Upper lobe of right lung (tissue), 1 donor: ENCODE results near the gene DPYD. TPM values are rescaled to one million over a fixed set of nuclear protein-coding genes. Genes with fewer than 3 reads are reported as not detected.

Source experiments
- ATAC-seq: fragments of 200-7000 bp; cut with Tn5 transposase; one replicate; pipeline ENCODE4 v1.9.1; 2020; ENCODE audit warnings: mild to moderate bottlenecking, moderate library complexity
- DNase-seq: peaks from one replicate; pipeline ENCODE4 v3.0.0-alpha.2; 2020
- H3K27ac ChIP-seq: fragments of 200-600 bp; one replicate; pipeline ENCODE4 v1.8.0; 2022
- H3K27me3 ChIP-seq: fragments of 200-600 bp; one replicate; pipeline ENCODE4 v1.8.0; 2022; ENCODE audit warnings: mild to moderate bottlenecking
- H3K36me3 ChIP-seq: fragments of 200-600 bp; one replicate; pipeline ENCODE4 v1.8.0; 2022
- H3K4me1 ChIP-seq: fragments of 200-600 bp; one replicate; pipeline ENCODE4 v1.8.0; 2022
- H3K4me3 ChIP-seq: fragments of 200-600 bp; one replicate; pipeline ENCODE4 v1.8.0; 2022; ENCODE audit warnings: mild to moderate bottlenecking
- H3K9me3 ChIP-seq: fragments of 200-600 bp; one replicate; pipeline ENCODE4 v1.8.0; 2022
- intact Hi-C: fragments of 100-400 bp; cut with DNase I; formaldehyde crosslinking; loops from one replicate; pipeline ENCODE4 v1.11.0; 2022
- total RNA-seq: library from RNA; stranded (reverse); fragmentation: NEBNext Ultra II Directional; extraction: Animal tissue kit (Norgen Biotek cat#: 25700); gene quantifications from one replicate; pipeline ENCODE4 v1.2.1, GENCODE V29; 2021
- TF ChIP-seq, protein P1 (sequence below): fragments of 200-600 bp; IDR thresholded peaks from one replicate; pipeline ENCODE4 v1.8.0; 2022; ENCODE audit warnings: antibody characterized with exemption
- donor health status: DM: no; HTN: yes; CAD: no; lungs with severe emphysema.

Gene DPYD
- total RNA-seq, 1 donor from 2014 or later: 82.7 TPM

GRCh38 chr1:97372531-97372930 is 548.3 kb downstream of the DPYD start:
- intact Hi-C loops: no loop called here

DNA sequence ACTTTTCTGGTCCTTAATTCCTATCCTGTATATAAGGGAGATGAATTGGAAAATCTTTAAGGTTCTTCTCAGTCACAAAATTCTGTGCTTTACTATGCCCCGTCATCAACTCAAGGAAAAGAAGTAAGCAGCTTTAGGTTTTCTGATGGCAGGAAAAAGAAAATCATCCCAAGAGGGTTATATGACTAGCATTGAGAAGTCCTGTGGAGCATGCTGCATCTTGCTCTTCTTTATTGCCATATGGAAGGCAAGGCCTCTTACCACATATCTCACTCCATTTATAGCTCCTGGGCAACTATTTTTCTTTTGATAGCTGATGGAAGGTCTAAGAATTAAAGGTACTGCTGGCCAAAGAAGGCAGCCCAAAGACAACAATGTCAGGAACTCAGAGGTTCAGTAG is 552.5 kb downstream of the DPYD start:
- ATAC-seq (no peak), DNase-seq (no peak)
- H3K9me3 ChIP-seq: no peaks in the 10 kb centered on the region
- H3K27ac ChIP-seq: no peak overlapping the region
- intact Hi-C loops: no loop called here
- TF ChIP-seq, protein P1, sequence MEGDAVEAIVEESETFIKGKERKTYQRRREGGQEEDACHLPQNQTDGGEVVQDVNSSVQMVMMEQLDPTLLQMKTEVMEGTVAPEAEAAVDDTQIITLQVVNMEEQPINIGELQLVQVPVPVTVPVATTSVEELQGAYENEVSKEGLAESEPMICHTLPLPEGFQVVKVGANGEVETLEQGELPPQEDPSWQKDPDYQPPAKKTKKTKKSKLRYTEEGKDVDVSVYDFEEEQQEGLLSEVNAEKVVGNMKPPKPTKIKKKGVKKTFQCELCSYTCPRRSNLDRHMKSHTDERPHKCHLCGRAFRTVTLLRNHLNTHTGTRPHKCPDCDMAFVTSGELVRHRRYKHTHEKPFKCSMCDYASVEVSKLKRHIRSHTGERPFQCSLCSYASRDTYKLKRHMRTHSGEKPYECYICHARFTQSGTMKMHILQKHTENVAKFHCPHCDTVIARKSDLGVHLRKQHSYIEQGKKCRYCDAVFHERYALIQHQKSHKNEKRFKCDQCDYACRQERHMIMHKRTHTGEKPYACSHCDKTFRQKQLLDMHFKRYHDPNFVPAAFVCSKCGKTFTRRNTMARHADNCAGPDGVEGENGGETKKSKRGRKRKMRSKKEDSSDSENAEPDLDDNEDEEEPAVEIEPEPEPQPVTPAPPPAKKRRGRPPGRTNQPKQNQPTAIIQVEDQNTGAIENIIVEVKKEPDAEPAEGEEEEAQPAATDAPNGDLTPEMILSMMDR: no peak
- no peaks in the 10 kb centered on the region for H3K4me1 ChIP-seq
- no peaks in the 10 kb centered on the region for H3K27me3 ChIP-seq
- no peaks in the 10 kb centered on the region for H3K36me3 ChIP-seq
- no peak overlapping the region for H3K4me3 ChIP-seq

More at GRCh38 chr1:97372531-97372930, 548.3 kb downstream of the DPYD start:
- DNase-seq: no peak
- Histone ChIP-seq H3K27ac (no peak overlapping the region), H3K9me3 (no peaks in the 10 kb centered on the region), H3K4me3 (no peak overlapping the region), H3K36me3 (no peaks in the 10 kb centered on the region), H3K4me1 (no peaks in the 10 kb centered on the region), H3K27me3 (no peaks in the 10 kb centered on the region)
- TF ChIP-seq, protein P1: no peak
- no peak for ATAC-seq

GRCh38 chr1:97366984-97367383 is 553.9 kb downstream of the DPYD start:
- DNase-seq (no peak), ATAC-seq (no peak)
- intact Hi-C loops: no loop called here
- no peaks in the 10 kb centered on the region for H3K27me3 ChIP-seq
- H3K4me3 ChIP-seq: no peak overlapping the region
- no peak overlapping the region for H3K27ac ChIP-seq
- H3K4me1 ChIP-seq: no peaks in the 10 kb centered on the region
- H3K9me3 ChIP-seq: no peaks in the 10 kb centered on the region
- no peaks in the 10 kb centered on the region for H3K36me3 ChIP-seq
- TF ChIP-seq, protein P1: no peak

- ATAC-seq: no peak
- DNase-seq: no peak
- no peaks in the 10 kb centered on the region for H3K36me3 ChIP-seq
- no peak overlapping the region for H3K27ac ChIP-seq
- no peak overlapping the region for H3K4me3 ChIP-seq
- H3K4me1 ChIP-seq: no peaks in the 10 kb centered on the region
- H3K27me3 ChIP-seq: no peaks in the 10 kb centered on the region
- H3K9me3 ChIP-seq: no peaks in the 10 kb centered on the region
- intact Hi-C loops: no loop called here
- TF ChIP-seq, protein P1: no peak
Observed at GRCh38 chr1:97365026-97365425, 555.8 kb downstream of the DPYD start.

DNA sequence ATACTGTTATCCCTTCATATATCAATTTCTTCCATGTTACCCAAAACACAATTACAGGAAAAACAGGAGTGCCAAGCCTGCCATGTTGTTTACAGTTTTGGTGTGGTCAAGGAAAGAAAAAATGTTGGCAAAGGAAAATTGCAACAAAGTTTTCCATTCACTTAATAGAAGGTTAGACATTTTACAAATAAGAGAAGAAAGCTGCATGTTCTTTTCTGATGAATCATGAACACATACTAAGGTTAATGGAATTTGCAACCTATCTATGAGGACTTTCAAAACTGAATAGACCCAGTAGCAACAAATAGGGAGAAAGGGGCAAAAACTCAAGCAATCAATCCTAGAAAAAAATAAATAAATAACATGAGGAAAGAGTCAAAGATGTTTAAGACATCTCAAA is 556.7 kb downstream of the DPYD start:
- TF ChIP-seq, protein P1: no peak
- no peaks in the 10 kb centered on the region for H3K27me3 ChIP-seq
- DNase-seq (no peak), ATAC-seq (no peak)
- intact Hi-C loops: no loop called here
- no peaks in the 10 kb centered on the region for H3K4me1 ChIP-seq
- H3K36me3 ChIP-seq: no peaks in the 10 kb centered on the region
- H3K27ac ChIP-seq: no peak overlapping the region
- no peak overlapping the region for H3K4me3 ChIP-seq
- H3K9me3 ChIP-seq: no peaks in the 10 kb centered on the region

- no peaks in the 10 kb centered on the region for H3K36me3 ChIP-seq
- no peaks in the 10 kb centered on the region for H3K9me3 ChIP-seq
- no peak overlapping the region for H3K27ac ChIP-seq
- H3K4me3 ChIP-seq: no peak overlapping the region
- ATAC-seq: no peak
- intact Hi-C loops: no loop called here
- H3K4me1 ChIP-seq: peaks cover 6% of the 10 kb centered on the region
- TF ChIP-seq, protein P1: no peak
- no peak for DNase-seq
- no peaks in the 10 kb centered on the region for H3K27me3 ChIP-seq
Observed at GRCh38 chr1:97356309-97356708, 564.5 kb downstream of the DPYD start.
